Ascending aorta (tissue), 2 donors: ENCODE results near the gene SRP14. TPM values are rescaled to one million over a fixed set of nuclear protein-coding genes. Genes with fewer than 3 reads are reported as not detected.

Experiments
- DNase-seq, 2 donors: peaks; one replicate each; pipeline ENCODE4 v3.0.0-alpha.2; 2019; ENCODE audit warnings: low spot score in 2 of 2
- H3K27ac ChIP-seq, 2 donors: fragments of 200-600 bp; sonication (generic); one replicate each; pipeline ENCODE4 v1.5.1; 2016 to 2017; ENCODE audit warnings: mild to moderate bottlenecking in 1 of 2
- H3K27me3 ChIP-seq: fragments of 200-600 bp; sonication (generic); one replicate; pipeline ENCODE4 v1.5.1; 2017
- H3K36me3 ChIP-seq, 2 donors: fragments of 200-600 bp; sonication (generic); one replicate each; pipeline ENCODE4 v1.5.1; 2016
- H3K4me1 ChIP-seq, 2 donors: fragments of 200-600 bp; sonication (generic); one replicate each; pipeline ENCODE4 v1.5.1; 2016 to 2017; ENCODE audit warnings: mild to moderate bottlenecking in 1 of 2
- H3K4me3 ChIP-seq, 2 donors: fragments of 200-600 bp; sonication (generic); one replicate each; pipeline ENCODE4 v1.5.1; 2016 to 2017; ENCODE audit warnings: mild to moderate bottlenecking in 1 of 2
- H3K9me3 ChIP-seq, 2 donors: fragments of 200-600 bp; sonication (generic); one replicate each; pipeline ENCODE4 v1.5.1; 2016
- CTCF ChIP-seq, 3 experiments: fragments of 200-600 bp in 2 of 3; fragments of 450-650 bp in 1 of 3; sonication (generic) in 2 of 3; IDR thresholded peaks; one replicate each; pipeline ENCODE4 v1.5.1; 2016 to 2019; ENCODE audit warnings: antibody characterized with exemption in 3 of 3, mild to moderate bottlenecking in 1 of 3, moderate library complexity in 1 of 3
- intact Hi-C: fragments of 100-400 bp; cut with DNase I; formaldehyde crosslinking; loops from one replicate; pipeline ENCODE4 v1.15.1; 2023
- total RNA-seq: library from RNA; depleted of rRNA; stranded (reverse); fragments of >200 nt; gene quantifications from one replicate; pipeline ENCODE4 v1.1.0, GENCODE V29; 2016

SRP14 gene
- total RNA-seq, 1 donor from 2014 or later, result 365 TPM

- intact Hi-C loops, result loop anchor here (1.0 to 2.0 kb wide), 3 partner anchors 25 to 39 kb away; partner anchors contain the start of gene BMF
- Histone ChIP-seq H3K4me3 (no peak overlapping the region), H3K4me1 (peaks cover 7 to 16% of the 10 kb centered on the region in 2 donors), H3K9me3 (no peaks in the 10 kb centered on the region), H3K27me3 (no peaks in the 10 kb centered on the region), H3K36me3 (no peaks in the 10 kb centered on the region), H3K27ac (peak overlapping the region; percentile 75 to 79)
- no peak for TF ChIP-seq CTCF (IDR thresholded peaks at IDR 0.05)
- peak; percentile 65 to 97 for DNase-seq
These were observed 30.5 kb upstream of the SRP14 start for GRCh38 chr15:40069178-40070165.

GRCh38 chr15:40067921-40068624 lies 29.1 kb upstream of the SRP14 start:
- Histone ChIP-seq H3K4me1 (peaks cover 12 to 27% of the 10 kb centered on the region in 2 donors), H3K27me3 (no peaks in the 10 kb centered on the region), H3K27ac (no peak overlapping the region), H3K4me3 (no peak overlapping the region), H3K9me3 (no peaks in the 10 kb centered on the region), H3K36me3 (no peaks in the 10 kb centered on the region)
- intact Hi-C loops, result loop anchor here (2.0 kb wide), 1 partner anchor 23 kb away; no protein-coding TSS in a partner anchor
- DNase-seq, result no peak
- TF ChIP-seq CTCF (IDR thresholded peaks at IDR 0.05), result no peak

- Histone ChIP-seq H3K4me1 (peaks cover 12 to 27% of the 10 kb centered on the region in 2 donors), H3K27me3 (no peaks in the 10 kb centered on the region), H3K9me3 (no peaks in the 10 kb centered on the region), H3K4me3 (no peak overlapping the region), H3K27ac (no peak overlapping the region), H3K36me3 (no peaks in the 10 kb centered on the region)
- intact Hi-C loops, result no loop called here
- TF ChIP-seq CTCF (IDR thresholded peaks at IDR 0.05), result no peak
- DNase-seq, result no peak
These were observed 27.6 kb upstream of the SRP14 start for GRCh38 chr15:40066589-40066988.

GRCh38 chr15:40065166-40065565 lies 26.2 kb upstream of the SRP14 start:
- H3K27ac ChIP-seq, result no peak overlapping the region
- no peaks in the 10 kb centered on the region for H3K36me3 ChIP-seq
- no peaks in the 10 kb centered on the region for H3K9me3 ChIP-seq
- intact Hi-C loops, result no loop called here
- peaks cover 12 to 25% of the 10 kb centered on the region in 2 donors for H3K4me1 ChIP-seq
- H3K4me3 ChIP-seq, result no peak overlapping the region
- no peak for DNase-seq
- H3K27me3 ChIP-seq, result no peaks in the 10 kb centered on the region
- TF ChIP-seq CTCF (IDR thresholded peaks at IDR 0.05), result no peak

- no peak for TF ChIP-seq CTCF (IDR thresholded peaks at IDR 0.05)
- Histone ChIP-seq H3K27me3 (no peaks in the 10 kb centered on the region), H3K27ac (peak overlapping the region; percentile 67 to 86), H3K36me3 (no peaks in the 10 kb centered on the region), H3K9me3 (no peaks in the 10 kb centered on the region), H3K4me1 (peaks cover 7 to 17% of the 10 kb centered on the region in 2 donors), H3K4me3 (no peak overlapping the region)
- intact Hi-C loops, result no loop called here
- no peak for DNase-seq
These were observed 25.4 kb upstream of the SRP14 start for GRCh38 chr15:40064231-40064894.
